PC-9 (cell line): ENCODE results near the gene NUP50. TPM values are rescaled to one million over a fixed set of nuclear protein-coding genes. Genes with fewer than 3 reads are reported as not detected.

ENCODE experiments used
- BruUV-seq: library from RNA; stranded (reverse); fragments of 400-500 nt; replicated peaks from 2 replicates; lab custom pipeline; 2021; lab: Mats Ljungman, UMichigan
- CTCF ChIA-PET: fragments of 300-600 bp; sonication (Branson Sonifier 250); formaldehyde crosslinking; loops from one replicate; lab custom pipeline; 2022; ENCODE audit warnings: antibody characterized with exemption; lab: Charles Lee
- POLR2A ChIA-PET: fragments of 300-600 bp; sonication (Branson Sonifier 250); formaldehyde crosslinking; loops from one replicate; lab custom pipeline; 2022; ENCODE audit warnings: antibody characterized with exemption; ENCODE audit not compliant: unreplicated experiment; lab: Charles Lee
- DNase-seq, 2 experiments: peaks; one replicate each; pipeline versions ENCODE4 v3.0.0 to v3.0.0-alpha.2; 2015 to 2022; ENCODE audit warnings: mixed read lengths in 1 of 2
- H2AFZ ChIP-seq: fragments of 200-600 bp; sonication (generic); 2 replicates; pipeline ENCODE4 v1.8.1; 2017; ENCODE audit warnings: antibody characterized with exemption
- H3F3A ChIP-seq: fragments of 200-600 bp; sonication (generic); 2 replicates; pipeline ENCODE4 v1.8.1; 2017; ENCODE audit warnings: antibody characterized with exemption, mild to moderate bottlenecking, low read depth; ENCODE audit not compliant: insufficient read depth
- H3K27ac ChIP-seq: fragments of 200-600 bp; sonication (generic); 2 replicates; pipeline ENCODE4 v1.6.1; 2016; ENCODE audit warnings: mixed run types
- H3K27me3 ChIP-seq: fragments of 200-600 bp; sonication (generic); 2 replicates; pipeline ENCODE4 v1.6.1; 2016; ENCODE audit warnings: low read depth, mixed run types; ENCODE audit not compliant: insufficient read depth
- H3K36me3 ChIP-seq: fragments of 200-600 bp; sonication (generic); 2 replicates; pipeline ENCODE4 v1.6.1; 2016; ENCODE audit warnings: low read depth, mixed run types
- H3K4me1 ChIP-seq: fragments of 200-600 bp; sonication (generic); replicated peaks from 2 replicates; pipeline ENCODE4 v1.6.1; 2016; ENCODE audit warnings: mixed run types; ENCODE audit not compliant: insufficient read depth
- H3K4me2 ChIP-seq: fragments of 200-600 bp; sonication (generic); 2 replicates; pipeline ENCODE4 v1.6.1; 2017; ENCODE audit warnings: mixed run types
- H3K4me3 ChIP-seq: fragments of 200-600 bp; sonication (generic); 2 replicates; pipeline ENCODE4 v1.6.1; 2016; ENCODE audit warnings: mixed run types
- H3K79me2 ChIP-seq: fragments of 200-600 bp; sonication (generic); 2 replicates; pipeline ENCODE4 v1.6.1; 2017; ENCODE audit warnings: low read depth, mixed run types
- H3K9me2 ChIP-seq: fragments of 200-600 bp; sonication (generic); 2 replicates; pipeline ENCODE4 v1.8.1; 2017; ENCODE audit warnings: mild to moderate bottlenecking; ENCODE audit not compliant: insufficient read depth
- H3K9me3 ChIP-seq: fragments of 200-600 bp; sonication (generic); 2 replicates; pipeline ENCODE4 v1.8.1; 2016; ENCODE audit warnings: low read depth; ENCODE audit not compliant: insufficient read depth
- H4K20me1 ChIP-seq: fragments of 200-600 bp; sonication (generic); 2 replicates; pipeline ENCODE4 v1.8.1; 2017; ENCODE audit not compliant: insufficient read depth
- EZH2 ChIP-seq: fragments of 200-600 bp; sonication (generic); IDR thresholded peaks from 2 replicates; pipeline ENCODE4 v1.8.0; 2017; ENCODE audit warnings: antibody characterized with exemption, low read depth
- intact Hi-C: fragments of 100-400 bp; cut with micrococcal nuclease; formaldehyde crosslinking; loops from one replicate; pipeline ENCODE4 v1.10.0; 2022; ENCODE audit not compliant: unreplicated experiment
- total RNA-seq: library from RNA; stranded (reverse); gene quantifications from 2 replicates; pipeline ENCODE4 v1.2.3, GENCODE V29; 2021
- TF ChIP-seq, protein P1 (sequence below): fragments of 200-600 bp; sonication (generic); conservative IDR thresholded peaks from 2 replicates; pipeline ENCODE4 v1.6.1; 2017; ENCODE audit warnings: mixed run types, antibody characterized with exemption, mild to moderate bottlenecking, moderate library complexity

Gene NUP50
- total RNA-seq, 1 experiment from 2014 or later: 84.0 TPM

DNA sequence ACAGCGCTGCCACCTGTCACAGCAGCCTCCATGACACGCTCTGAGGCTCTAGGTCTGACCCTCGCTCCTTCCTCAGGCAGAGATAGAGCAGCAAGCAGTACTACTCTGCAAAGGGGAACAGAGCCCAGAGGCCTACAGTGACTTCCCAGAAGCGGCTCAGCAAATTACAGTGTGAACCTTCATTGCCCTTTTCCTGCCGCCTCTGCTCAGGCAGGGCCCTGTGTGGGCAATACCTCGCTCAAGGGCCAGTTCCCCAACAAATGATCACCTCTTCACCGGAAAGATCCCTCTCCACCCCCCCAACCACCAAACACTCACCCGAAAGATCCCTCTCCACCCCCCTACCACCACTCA, 64.7 kb downstream of the NUP50 start:
- CTCF ChIA-PET: no interaction called here
- no peaks in the 10 kb centered on the region for H3K36me3 ChIP-seq
- no peaks in the 10 kb centered on the region for H3K4me1 ChIP-seq
- intact Hi-C loops: no loop called here
- TF ChIP-seq EZH2: no peak
- TF ChIP-seq, protein P1, sequence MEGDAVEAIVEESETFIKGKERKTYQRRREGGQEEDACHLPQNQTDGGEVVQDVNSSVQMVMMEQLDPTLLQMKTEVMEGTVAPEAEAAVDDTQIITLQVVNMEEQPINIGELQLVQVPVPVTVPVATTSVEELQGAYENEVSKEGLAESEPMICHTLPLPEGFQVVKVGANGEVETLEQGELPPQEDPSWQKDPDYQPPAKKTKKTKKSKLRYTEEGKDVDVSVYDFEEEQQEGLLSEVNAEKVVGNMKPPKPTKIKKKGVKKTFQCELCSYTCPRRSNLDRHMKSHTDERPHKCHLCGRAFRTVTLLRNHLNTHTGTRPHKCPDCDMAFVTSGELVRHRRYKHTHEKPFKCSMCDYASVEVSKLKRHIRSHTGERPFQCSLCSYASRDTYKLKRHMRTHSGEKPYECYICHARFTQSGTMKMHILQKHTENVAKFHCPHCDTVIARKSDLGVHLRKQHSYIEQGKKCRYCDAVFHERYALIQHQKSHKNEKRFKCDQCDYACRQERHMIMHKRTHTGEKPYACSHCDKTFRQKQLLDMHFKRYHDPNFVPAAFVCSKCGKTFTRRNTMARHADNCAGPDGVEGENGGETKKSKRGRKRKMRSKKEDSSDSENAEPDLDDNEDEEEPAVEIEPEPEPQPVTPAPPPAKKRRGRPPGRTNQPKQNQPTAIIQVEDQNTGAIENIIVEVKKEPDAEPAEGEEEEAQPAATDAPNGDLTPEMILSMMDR: no peak
- no peaks in the 10 kb centered on the region for H3K9me3 ChIP-seq
- no peak overlapping the region for H3K27ac ChIP-seq
- POLR2A ChIA-PET: no interaction called here
- no peak overlapping the region for H3K4me2 ChIP-seq
- no peak overlapping the region for H2AFZ ChIP-seq
- DNase-seq: no peak
- no peaks in the 10 kb centered on the region for H3K27me3 ChIP-seq
- no peaks in the 10 kb centered on the region for H3K9me2 ChIP-seq
- no peaks in the 10 kb centered on the region; the same call in 1 of the 2 replicates for H4K20me1 ChIP-seq
- H3F3A ChIP-seq: no peaks in the 10 kb centered on the region
- no TSS peak for BruUV-seq
- no peak overlapping the region for H3K4me3 ChIP-seq
- H3K79me2 ChIP-seq: no peaks in the 10 kb centered on the region

DNA sequence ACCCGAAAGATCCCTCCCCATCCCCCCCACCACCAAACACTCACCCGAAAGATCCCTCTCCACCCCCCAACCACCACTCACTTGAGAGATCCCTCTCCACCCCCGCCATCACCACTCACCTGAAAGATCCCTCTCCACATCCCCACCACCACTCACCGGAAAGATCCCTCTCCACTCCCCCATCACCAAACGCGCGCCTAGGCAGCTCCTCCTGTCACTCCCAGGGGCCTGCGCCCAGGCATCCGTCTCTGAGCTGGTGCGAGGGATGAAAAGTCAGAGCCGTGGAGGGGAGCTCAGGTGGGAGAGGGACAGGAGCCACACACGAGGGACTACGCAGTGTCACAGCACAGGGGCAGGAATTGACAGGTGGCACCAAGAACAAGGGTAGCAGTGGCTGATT, 65.5 kb downstream of the NUP50 start:
- Histone ChIP-seq H3F3A (no peaks in the 10 kb centered on the region), H2AFZ (no peak overlapping the region), H3K9me3 (no peaks in the 10 kb centered on the region), H4K20me1 (no peaks in the 10 kb centered on the region; the same call in 1 of the 2 replicates), H3K36me3 (no peaks in the 10 kb centered on the region), H3K4me2 (no peak overlapping the region), H3K27ac (no peak overlapping the region), H3K4me1 (no peaks in the 10 kb centered on the region), H3K27me3 (no peaks in the 10 kb centered on the region), H3K79me2 (no peaks in the 10 kb centered on the region), H3K4me3 (no peak overlapping the region), H3K9me2 (no peaks in the 10 kb centered on the region)
- no peak for TF ChIP-seq EZH2
- ChIA-PET CTCF (no interaction called here), POLR2A (no interaction called here)
- BruUV-seq: no TSS peak
- DNase-seq: no peak
- intact Hi-C loops: no loop called here

DNA sequence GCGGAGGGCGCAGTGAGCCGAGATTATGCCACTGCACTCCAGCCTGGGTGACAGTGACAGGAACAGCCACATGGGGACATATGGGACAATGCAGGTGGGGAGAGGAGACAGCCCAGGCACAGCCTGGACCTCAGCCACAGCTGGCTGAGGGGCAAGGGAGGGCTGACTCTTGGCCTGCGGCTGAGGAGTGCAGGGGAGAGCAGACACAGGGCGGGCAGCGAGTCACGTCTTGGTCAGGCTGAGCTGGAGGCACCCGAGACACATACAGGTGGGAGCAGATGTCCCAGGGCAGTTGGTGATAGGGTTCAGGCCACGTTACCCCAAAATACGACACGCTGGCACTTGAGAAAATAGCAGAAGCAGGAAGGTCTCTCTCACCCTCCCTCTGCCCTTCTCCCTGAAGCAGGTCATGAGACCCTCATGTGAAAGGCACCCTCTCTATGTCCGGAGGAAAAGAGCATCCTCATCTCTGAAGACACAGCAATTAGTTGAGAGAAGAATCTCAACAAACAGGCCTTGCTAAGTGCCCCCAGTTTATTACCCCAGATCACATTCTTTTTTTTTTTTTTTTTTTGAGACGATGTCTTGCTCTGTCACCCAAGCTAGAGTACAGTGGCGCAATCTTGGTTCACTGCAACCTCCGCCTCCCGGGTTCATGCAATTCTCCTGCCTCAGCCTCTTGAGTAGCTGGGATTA, 66.4 kb downstream of the NUP50 start:
- no peak overlapping the region for H3K27ac ChIP-seq
- H3K4me1 ChIP-seq: no peaks in the 10 kb centered on the region
- H3K79me2 ChIP-seq: no peaks in the 10 kb centered on the region
- no peaks in the 10 kb centered on the region for H3K27me3 ChIP-seq
- no peaks in the 10 kb centered on the region for H3K9me3 ChIP-seq
- H3K36me3 ChIP-seq: no peaks in the 10 kb centered on the region
- TF ChIP-seq, protein P1: no peak
- TF ChIP-seq EZH2: no peak
- POLR2A ChIA-PET: no interaction called here
- no peak for DNase-seq
- no peaks in the 10 kb centered on the region; the same call in 1 of the 2 replicates for H4K20me1 ChIP-seq
- no peak overlapping the region for H3K4me2 ChIP-seq
- no peaks in the 10 kb centered on the region for H3K9me2 ChIP-seq
- BruUV-seq: no TSS peak
- H3F3A ChIP-seq: no peaks in the 10 kb centered on the region
- no peak overlapping the region for H2AFZ ChIP-seq
- intact Hi-C loops: no loop called here
- CTCF ChIA-PET: no interaction called here
- H3K4me3 ChIP-seq: no peak overlapping the region

DNA sequence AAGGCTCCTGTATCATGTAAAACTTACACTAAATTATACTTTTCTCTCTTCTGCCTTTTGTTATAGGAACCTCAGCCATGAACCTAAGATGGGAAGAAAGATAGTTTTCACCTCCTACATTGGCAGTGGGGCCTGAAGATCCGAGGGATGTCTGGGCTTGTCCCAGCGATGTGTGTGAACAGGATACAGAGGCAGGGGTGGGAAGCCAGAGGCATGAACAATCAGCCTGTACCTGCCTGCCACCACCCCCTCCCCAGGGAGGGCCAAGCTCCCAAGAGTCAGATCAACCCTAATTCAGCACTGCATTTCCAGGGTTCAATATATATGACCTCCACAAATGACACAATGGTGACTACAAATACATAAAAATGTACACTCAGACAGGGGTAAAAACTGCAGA, 67.6 kb downstream of the NUP50 start:
- no peak overlapping the region for H3K27ac ChIP-seq
- no peak overlapping the region for H2AFZ ChIP-seq
- H3K36me3 ChIP-seq: no peaks in the 10 kb centered on the region
- intact Hi-C loops: no loop called here
- H3K4me1 ChIP-seq: no peaks in the 10 kb centered on the region
- H3K4me3 ChIP-seq: no peak overlapping the region
- CTCF ChIA-PET: no interaction called here
- H3K27me3 ChIP-seq: no peaks in the 10 kb centered on the region
- no peaks in the 10 kb centered on the region for H3F3A ChIP-seq
- DNase-seq: no peak
- no peaks in the 10 kb centered on the region; the same call in 1 of the 2 replicates for H4K20me1 ChIP-seq
- BruUV-seq: no TSS peak
- no peak overlapping the region for H3K4me2 ChIP-seq
- no peaks in the 10 kb centered on the region for H3K79me2 ChIP-seq
- TF ChIP-seq, protein P1: no peak
- TF ChIP-seq EZH2: no peak
- H3K9me3 ChIP-seq: no peaks in the 10 kb centered on the region
- no peaks in the 10 kb centered on the region for H3K9me2 ChIP-seq
- POLR2A ChIA-PET: no interaction called here
